22Rv1 (cell line): ENCODE results near the gene LRRC10B.

Experiments used
- H3K27ac ChIP-seq: fragments of 450-650 bp; 2 replicates; pipeline ENCODE4 v1.5.1; 2017
- ZFX ChIP-seq: fragments of 450-650 bp; IDR thresholded peaks from 2 replicates; pipeline ENCODE4 v1.6.1; 2017; ENCODE audit warnings: antibody characterized with exemption, borderline replicate concordance
- TF ChIP-seq, protein P1 (sequence below): fragments of 450-650 bp; IDR thresholded peaks from 2 replicates; pipeline ENCODE4 v1.5.1; 2017; ENCODE audit warnings: mild to moderate bottlenecking

The LRRC10B gene

DNA sequence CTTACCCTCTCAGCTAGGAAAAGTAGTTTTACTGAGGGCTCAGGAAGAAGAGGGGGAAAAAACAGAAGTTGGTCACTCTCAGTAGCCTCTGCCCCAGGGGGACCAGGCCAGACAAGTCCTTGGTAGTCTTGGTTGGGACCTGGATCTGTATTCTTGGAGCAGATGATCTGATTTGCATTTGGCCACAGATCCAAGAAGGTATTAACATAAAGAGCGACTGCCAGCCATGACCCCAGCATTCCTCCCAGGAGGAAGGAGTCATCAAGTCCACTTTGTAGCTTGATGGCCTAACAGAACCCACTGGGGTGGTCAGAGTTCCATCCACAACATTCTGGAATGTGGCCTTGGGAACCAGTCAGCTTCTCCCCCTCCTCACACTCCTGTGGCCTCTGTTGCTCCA, 6.0 kb upstream of the LRRC10B start:
- TF ChIP-seq, protein P1, sequence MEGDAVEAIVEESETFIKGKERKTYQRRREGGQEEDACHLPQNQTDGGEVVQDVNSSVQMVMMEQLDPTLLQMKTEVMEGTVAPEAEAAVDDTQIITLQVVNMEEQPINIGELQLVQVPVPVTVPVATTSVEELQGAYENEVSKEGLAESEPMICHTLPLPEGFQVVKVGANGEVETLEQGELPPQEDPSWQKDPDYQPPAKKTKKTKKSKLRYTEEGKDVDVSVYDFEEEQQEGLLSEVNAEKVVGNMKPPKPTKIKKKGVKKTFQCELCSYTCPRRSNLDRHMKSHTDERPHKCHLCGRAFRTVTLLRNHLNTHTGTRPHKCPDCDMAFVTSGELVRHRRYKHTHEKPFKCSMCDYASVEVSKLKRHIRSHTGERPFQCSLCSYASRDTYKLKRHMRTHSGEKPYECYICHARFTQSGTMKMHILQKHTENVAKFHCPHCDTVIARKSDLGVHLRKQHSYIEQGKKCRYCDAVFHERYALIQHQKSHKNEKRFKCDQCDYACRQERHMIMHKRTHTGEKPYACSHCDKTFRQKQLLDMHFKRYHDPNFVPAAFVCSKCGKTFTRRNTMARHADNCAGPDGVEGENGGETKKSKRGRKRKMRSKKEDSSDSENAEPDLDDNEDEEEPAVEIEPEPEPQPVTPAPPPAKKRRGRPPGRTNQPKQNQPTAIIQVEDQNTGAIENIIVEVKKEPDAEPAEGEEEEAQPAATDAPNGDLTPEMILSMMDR: no peak
- no peak for TF ChIP-seq ZFX
- no peak overlapping the region for H3K27ac ChIP-seq

DNA sequence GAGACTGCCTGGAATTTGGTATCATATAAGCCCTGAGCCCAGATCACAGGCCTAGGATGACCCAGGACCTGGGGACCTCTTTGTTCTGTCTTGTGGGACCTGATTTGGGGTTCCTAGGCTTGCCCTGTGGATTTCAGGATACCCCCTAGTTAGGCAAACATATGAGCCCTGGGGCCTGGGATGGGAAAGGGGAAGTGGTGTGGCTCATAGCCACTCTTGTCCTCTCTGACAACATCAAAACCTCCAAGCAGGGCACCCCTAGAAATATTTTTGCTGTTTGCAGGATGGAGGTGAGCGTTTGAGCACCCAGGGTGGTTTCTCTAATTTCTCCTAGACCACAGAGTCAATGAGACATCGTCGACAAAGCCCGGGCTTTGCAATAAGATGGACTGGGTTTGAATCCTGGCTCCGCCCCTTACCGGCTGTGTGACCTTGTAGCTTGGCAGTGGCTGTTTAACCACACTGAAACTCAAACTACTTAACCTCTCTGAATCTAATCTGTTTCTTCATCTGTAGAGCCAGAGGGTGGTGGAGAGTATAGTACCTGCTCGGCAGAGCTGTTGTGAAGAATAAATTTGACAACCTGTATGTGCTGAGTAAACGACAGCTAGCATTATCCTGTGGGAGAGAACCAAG, 5.3 kb upstream of the LRRC10B start:
- TF ChIP-seq, protein P1: no peak
- TF ChIP-seq ZFX: no peak
- H3K27ac ChIP-seq: no peak overlapping the region

DNA sequence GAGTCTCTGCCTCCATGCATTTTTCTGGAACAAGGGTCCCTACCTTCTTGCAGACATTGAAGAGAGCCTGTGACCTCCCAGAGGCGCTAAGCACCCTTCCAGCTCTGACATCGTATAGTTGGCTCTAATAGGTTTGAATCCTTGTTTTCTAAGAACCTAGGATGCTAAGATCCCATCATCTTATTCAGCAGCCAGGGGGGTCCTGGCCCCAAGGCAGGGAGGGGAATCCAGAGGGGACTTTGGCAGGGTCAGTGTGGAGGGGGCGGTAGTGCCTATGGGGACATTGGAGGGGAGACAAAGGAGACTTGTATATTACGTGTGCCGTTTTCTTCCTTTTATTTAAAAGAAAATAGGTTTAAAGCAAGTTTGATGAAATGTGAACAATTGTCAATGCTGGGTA, 3.4 kb upstream of the LRRC10B start:
- H3K27ac ChIP-seq: no peak overlapping the region
- TF ChIP-seq, protein P1: no peak
- no peak for TF ChIP-seq ZFX

DNA sequence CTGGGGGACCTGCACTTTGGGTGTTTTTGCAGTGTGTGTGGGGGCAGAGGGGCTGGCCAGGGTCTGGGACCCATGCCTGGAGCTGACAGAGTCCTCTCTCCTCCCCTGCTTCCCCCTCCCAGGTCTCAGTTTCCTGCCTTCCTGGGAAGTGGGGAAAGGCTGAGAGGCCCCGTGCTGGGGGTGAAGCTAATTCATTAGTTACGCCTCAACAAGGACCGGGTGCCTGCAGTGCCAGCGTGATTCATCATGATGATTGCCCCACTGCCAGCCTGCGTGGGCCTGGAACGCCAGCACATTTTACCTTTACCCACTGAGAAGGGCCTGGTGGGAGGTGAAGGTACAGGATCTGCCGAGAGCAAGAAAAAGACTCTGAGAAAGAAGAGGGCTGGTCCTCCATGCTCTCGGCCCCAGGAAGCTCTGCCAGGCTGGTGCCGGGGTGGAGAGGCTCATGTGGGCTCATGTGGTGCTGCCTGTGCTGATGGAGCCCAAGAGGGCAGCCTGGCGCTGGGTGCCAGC, 2.9 kb upstream of the LRRC10B start:
- H3K27ac ChIP-seq: no peak overlapping the region
- TF ChIP-seq, protein P1: no peak
- TF ChIP-seq ZFX: no peak

DNA sequence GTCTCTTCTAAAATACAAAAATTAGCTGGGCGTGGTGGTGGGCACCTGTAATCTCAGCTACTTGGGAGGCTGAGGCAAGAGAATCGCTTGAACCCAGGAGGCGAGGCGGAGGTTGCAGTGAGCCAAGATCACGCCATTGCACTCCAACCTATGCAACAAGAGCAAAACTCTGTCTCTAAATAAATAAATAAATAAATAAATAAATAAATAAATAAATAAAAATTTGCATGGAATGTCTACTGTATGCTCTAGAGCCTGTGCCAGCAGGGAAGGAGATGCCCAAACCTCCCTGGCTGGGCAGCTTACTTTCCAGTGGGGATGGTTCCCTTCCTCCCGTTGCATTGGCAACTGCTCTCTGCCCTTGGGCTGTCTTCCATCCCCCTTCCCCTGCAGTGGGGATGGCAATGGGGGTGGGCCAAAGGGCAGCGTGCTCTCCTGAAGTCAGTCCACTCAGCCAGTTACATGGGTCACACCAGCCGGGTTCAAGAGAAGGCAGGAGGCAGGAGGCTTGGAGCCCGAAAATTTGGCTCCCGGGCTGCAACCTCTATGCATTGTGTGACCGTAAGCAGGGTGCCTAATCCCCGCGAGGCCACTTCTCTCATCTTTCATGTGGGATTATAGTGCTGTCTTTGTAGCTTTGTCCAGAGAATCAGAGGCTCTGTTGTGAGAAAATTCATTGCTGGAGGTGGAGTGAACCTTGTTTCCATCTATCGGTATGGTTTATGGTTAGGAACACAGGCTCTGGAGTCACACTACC, 1.4 kb upstream of the LRRC10B start:
- no peak overlapping the region for H3K27ac ChIP-seq
- TF ChIP-seq ZFX: no peak
- TF ChIP-seq, protein P1: no peak

DNA sequence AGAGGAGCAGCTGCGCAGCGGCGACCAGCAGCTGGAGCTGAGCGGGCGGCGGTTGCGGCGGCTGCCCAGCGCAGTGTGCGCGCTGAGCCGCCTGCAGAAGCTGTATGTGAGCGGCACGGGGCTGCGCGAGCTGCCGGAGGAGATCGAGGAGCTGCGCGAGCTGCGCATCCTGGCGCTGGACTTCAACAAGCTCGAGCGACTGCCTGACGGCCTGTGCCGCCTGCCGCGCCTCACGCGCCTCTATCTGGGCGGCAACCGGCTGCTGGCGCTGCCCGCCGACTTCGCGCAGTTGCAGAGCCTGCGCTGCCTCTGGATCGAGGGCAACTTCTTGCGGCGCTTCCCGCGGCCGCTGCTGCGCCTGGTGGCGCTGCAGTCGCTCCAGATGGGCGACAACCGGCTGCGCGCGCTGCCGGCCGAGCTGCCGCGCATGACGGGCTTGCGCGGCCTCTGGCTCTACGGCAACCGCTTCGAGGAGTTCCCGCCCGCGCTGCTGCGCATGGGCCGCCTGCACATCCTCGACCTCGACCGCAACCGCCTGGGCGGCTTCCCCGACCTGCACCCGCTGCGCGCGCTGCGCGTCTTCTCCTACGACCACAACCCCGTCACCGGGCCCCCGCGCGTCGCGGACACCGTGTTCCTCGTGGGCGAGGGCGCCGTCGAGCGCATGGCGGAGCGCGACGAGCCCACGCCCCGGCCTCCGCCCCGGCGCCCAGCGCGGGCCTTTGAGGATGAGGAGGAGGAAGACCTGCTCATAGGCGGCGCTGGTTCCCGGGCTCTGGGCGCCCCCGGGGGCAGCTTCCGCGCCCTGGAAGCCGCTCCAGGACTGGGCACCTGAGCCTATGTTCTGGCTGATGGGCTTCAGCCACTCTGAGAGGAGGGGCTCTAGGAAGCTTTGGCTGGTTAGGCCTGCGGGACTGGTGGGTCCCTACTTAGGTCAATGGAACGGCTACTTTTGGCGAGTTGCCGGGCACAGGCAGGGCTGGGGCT, 787 bp downstream of the LRRC10B start:
- H3K27ac ChIP-seq: peak overlapping the region; percentile 61
- TF ChIP-seq, protein P1: peak; percentile 86
- no peak for TF ChIP-seq ZFX
